ENCODE measurements around the gene C3orf20.

DNA sequence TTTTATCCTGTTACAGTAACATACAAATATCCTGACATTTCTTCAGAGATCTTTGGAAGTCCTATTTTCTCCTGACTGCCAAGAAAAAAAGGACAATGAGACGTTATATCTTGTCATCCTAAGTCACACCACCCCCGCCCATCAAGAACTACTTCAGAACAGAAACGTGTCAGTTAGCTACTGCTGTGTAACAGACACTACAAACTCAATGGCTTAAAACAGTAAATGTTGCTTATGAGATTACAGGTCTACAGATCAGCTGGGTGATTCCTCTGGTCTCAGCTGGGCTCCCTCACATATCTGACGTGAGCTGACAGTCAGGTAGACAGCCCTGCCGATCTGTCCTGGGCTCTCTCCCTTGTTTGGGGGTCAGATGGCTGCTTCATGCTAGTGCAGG lies 43.8 kb upstream of the C3orf20 start:
- TF ChIP-seq ARNT2 (CRISPR knock-in tag; IDR thresholded peaks at IDR 0.05; ENCODE audit: low read depth), result no peak
- no peak for TF ChIP-seq NR2C2 (CRISPR knock-in tag; IDR thresholded peaks at IDR 0.05; ENCODE audit: borderline replicate concordance)
- TF ChIP-seq ZNF33A (CRISPR knock-in tag; IDR thresholded peaks at IDR 0.05; ENCODE audit: borderline replicate concordance), result no peak
- no peak for TF ChIP-seq RAD21 (CRISPR knock-in tag; IDR thresholded peaks at IDR 0.05)
- no peak for TF ChIP-seq SIN3B (IDR thresholded peaks at IDR 0.05; ENCODE audit: low read length)
- no peak for TF ChIP-seq ZNF737 (CRISPR knock-in tag; IDR thresholded peaks at IDR 0.05; ENCODE audit: borderline replicate concordance)
- TF ChIP-seq ETV6 (CRISPR knock-in tag; conservative IDR thresholded peaks at IDR 0.05), result no peak
- no peak for TF ChIP-seq POLR2AphosphoS5 (IDR thresholded peaks at IDR 0.05; ENCODE audit: low read depth, low read length)
- TF ChIP-seq, protein P1, sequence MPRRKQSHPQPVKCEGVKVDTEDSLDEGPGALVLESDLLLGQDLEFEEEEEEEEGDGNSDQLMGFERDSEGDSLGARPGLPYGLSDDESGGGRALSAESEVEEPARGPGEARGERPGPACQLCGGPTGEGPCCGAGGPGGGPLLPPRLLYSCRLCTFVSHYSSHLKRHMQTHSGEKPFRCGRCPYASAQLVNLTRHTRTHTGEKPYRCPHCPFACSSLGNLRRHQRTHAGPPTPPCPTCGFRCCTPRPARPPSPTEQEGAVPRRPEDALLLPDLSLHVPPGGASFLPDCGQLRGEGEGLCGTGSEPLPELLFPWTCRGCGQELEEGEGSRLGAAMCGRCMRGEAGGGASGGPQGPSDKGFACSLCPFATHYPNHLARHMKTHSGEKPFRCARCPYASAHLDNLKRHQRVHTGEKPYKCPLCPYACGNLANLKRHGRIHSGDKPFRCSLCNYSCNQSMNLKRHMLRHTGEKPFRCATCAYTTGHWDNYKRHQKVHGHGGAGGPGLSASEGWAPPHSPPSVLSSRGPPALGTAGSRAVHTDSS (CRISPR knock-in tag; conservative IDR thresholded peaks at IDR 0.05), result no peak
- no peak for TF ChIP-seq NFE2L2 (IDR thresholded peaks at IDR 0.05; ENCODE audit: low read length)

Measured in HepG2 (cell line).